Measurements from ENCODE around the gene TEX26. TPM values are rescaled to one million over a fixed set of nuclear protein-coding genes. Genes with fewer than 3 reads are reported as not detected.

The TEX26 gene
- total RNA-seq, 4 donors from 2014 or later = 0.36 to 1.5 (median 0.88) TPM; not detected in 1

DNA sequence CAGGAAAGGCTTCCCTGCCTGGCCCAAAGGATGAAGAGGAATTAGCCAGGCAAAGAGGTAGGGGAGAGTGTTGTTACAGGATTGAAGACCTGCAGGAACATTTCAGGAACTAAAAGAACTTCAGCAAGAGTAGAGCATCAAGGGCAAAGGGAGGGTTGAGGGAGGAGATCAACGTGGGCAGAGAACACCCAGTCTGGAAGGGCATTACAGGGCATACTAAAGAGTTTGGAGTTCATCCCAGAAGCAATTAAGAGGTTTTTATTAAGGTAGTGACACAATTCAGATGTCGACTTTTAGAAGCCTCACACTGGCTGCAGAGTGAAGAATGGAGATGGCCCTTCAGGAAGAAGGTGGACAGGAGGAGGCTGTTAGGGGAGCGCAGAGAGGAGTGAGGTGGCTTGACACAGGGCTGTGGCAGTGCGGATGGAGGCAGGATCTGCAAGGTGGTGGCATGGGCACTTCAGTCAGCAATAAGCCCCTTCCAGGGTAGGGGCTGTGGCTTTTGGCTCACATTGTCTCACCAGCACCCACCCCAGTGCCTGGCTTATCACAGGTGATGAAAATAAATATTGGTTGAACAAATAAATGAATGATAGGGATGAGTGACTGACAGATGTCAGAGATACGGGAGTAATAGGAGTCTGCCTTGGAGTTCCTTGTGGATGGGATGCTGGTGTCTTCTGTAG is 24.9 kb downstream of the TEX26 start:
- DNase-seq (ENCODE audit: low spot score) (no peak), ATAC-seq (ENCODE audit: low FRiP score) (no peak)
- TF ChIP-seq, protein P1, sequence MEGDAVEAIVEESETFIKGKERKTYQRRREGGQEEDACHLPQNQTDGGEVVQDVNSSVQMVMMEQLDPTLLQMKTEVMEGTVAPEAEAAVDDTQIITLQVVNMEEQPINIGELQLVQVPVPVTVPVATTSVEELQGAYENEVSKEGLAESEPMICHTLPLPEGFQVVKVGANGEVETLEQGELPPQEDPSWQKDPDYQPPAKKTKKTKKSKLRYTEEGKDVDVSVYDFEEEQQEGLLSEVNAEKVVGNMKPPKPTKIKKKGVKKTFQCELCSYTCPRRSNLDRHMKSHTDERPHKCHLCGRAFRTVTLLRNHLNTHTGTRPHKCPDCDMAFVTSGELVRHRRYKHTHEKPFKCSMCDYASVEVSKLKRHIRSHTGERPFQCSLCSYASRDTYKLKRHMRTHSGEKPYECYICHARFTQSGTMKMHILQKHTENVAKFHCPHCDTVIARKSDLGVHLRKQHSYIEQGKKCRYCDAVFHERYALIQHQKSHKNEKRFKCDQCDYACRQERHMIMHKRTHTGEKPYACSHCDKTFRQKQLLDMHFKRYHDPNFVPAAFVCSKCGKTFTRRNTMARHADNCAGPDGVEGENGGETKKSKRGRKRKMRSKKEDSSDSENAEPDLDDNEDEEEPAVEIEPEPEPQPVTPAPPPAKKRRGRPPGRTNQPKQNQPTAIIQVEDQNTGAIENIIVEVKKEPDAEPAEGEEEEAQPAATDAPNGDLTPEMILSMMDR (IDR thresholded peaks at IDR 0.05) = no peak

DNA sequence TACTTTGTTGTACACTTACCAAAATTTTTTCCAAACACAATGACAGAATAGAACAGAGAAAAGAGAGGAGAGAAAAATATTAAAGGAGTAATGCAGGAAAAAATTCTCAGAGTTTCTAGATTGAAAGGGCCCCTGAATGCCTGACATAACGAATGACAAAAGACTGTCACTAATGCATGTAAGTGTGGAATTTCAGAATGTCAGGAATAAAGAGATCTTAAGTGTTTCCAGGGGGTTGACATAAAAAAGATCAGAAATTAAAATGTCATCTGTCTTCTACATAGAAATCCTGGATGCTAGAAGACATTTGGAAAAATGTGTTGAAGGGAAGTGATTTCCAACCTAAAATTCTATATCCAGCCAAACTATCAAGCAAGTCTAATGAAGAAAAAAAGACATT is 27.2 kb downstream of the TEX26 start:
- DNase-seq (ENCODE audit: low spot score) (no peak), ATAC-seq (ENCODE audit: low FRiP score) (no peak)
- TF ChIP-seq, protein P1 (IDR thresholded peaks at IDR 0.05) = no peak

DNA sequence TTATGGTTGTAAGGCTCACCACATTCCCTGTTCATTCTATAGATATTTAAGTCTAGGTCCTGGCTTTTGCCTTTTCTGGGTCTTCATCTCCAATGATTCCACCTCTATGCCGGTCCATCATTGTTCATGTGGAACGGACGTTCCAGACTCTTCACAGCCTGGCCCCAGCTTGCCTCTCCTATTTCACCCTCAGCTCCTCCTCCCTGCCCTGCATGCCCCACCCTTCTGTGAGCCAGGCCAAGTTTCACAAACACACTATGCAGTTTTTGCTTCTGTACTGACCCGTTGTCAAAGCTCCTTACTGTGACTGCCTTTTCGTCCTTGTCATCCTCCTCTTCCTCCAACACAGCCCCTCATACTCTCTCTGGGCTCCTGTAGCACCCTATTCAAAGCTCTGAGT is 31.3 kb downstream of the TEX26 start:
- ATAC-seq (ENCODE audit: low FRiP score) (peak; percentile 82), DNase-seq (ENCODE audit: low spot score) (no peak)
- TF ChIP-seq, protein P1 (IDR thresholded peaks at IDR 0.05) = no peak

DNA sequence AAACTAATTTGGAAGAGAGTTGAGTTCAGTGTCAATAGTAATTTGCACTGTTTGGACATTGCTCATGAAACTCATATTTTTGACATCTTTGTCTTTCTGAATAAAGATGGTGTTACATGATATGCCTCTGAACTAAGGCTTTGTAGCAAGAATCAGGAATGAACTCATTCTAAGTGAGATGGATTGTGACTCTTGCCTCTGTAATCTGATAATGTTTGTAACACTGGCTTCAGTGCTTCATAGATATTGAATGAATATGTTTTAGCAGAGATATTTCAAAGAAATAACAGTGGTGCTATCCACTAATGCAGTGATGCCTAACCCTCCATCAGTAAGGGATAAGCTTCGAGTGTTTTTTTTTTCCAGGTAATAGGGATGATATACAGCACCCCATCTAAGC is 32.9 kb downstream of the TEX26 start:
- no peak for ATAC-seq (ENCODE audit: low FRiP score)
- TF ChIP-seq, protein P1 (IDR thresholded peaks at IDR 0.05) = no peak
- no peak for DNase-seq (ENCODE audit: low spot score)

DNA sequence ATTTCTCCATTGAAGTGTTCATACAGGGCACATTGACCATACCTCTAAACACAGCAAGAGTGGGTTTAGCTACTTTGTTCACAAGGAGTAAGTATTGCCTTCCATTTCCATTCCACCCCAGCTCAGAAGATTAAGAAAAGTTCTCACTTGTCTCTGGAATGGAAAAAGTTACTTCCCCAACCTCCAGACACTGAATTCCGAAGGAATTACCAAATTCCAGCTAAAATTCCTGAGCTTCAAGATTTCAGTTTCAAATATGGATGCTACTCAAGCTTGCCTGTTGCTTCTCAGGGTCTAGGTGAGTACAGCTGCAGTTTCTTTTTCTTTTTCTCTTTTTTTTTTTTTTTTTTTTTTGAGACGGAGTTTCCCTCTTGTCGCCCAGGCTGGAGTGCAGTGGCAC is 33.6 kb downstream of the TEX26 start:
- no peak for ATAC-seq (ENCODE audit: low FRiP score)
- no peak for DNase-seq (ENCODE audit: low spot score)
- TF ChIP-seq, protein P1 (IDR thresholded peaks at IDR 0.05) = no peak

DNA sequence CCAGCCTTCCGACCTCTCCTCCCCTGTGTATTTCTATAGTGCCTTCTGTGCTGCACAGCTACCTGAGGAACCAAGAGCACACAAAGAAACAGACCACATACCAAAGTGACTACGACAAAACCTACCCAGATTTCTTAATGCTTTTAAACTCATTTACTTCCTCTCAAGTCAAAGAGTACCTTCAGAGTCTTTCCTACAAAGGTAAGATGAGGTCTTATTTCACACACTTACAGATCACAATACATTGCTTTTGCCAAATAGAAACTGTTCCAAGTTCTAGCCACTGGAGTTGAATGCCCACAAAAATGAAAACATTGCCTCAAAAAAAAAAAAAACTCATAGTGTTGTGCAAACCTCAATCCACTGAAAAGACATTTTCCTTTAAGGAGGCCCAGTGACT is 36.4 kb downstream of the TEX26 start:
- ATAC-seq (ENCODE audit: low FRiP score) = no peak
- TF ChIP-seq, protein P1 (IDR thresholded peaks at IDR 0.05) = no peak
- DNase-seq (ENCODE audit: low spot score) = no peak

DNA sequence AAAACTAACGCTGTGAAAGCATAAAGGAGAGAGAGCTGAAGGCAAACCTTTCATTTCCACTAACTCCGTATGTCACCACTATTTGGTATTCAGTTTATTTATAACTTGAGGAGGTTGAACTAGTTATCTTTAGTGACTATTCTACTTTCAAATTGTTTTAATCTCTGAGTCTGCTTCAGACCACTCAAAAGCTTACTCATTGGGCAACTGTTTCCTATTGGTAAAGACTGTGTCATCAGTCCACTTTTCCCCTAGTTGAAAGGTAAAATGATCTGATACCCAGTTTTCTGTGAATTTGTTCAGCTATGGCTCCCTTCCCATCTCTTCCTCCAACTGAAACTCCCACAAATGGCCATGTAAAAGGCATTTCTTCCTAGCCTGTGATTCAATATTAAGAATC is 39.1 kb downstream of the TEX26 start:
- DNase-seq (ENCODE audit: low spot score) = no peak
- TF ChIP-seq, protein P1 (IDR thresholded peaks at IDR 0.05) = no peak
- ATAC-seq (ENCODE audit: low FRiP score) = peak; percentile 69

Data from omental fat pad (tissue), 4 donors.